Hepatic stellate cell (primary cell): Measurements from ENCODE around the gene SDHA.
"Not testable (repeated sequence)": the region's sequence is repeated elsewhere in the genome, so short reads cannot be mapped to it uniquely, and the experiment has no call there.

ENCODE experiments used
- DNase-seq: peaks from one replicate; pipeline ENCODE4 v3.0.0; 2011; ENCODE audit warnings: low spot score

Gene SDHA

DNA sequence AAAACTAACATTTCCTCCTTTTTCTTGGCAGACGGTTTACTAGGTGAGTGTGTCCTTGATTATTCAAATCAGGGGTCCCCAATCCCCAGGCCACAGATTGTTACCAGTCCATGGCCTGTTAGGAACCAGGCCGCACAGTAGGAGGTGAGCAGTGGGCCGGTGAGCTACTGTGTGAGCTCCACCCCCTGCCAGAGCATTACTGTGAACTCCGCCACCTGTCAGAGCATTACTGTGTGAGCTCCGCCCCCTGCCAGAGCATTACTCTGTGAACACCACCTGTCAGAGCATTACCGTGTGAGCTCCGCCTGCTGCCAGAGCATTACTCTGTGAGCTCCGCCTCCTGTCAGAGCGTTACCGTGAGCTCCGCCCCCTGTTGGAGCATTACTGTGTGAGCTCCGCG is 39.0 kb downstream of the SDHA start:
- DNase-seq, result no peak

DNA sequence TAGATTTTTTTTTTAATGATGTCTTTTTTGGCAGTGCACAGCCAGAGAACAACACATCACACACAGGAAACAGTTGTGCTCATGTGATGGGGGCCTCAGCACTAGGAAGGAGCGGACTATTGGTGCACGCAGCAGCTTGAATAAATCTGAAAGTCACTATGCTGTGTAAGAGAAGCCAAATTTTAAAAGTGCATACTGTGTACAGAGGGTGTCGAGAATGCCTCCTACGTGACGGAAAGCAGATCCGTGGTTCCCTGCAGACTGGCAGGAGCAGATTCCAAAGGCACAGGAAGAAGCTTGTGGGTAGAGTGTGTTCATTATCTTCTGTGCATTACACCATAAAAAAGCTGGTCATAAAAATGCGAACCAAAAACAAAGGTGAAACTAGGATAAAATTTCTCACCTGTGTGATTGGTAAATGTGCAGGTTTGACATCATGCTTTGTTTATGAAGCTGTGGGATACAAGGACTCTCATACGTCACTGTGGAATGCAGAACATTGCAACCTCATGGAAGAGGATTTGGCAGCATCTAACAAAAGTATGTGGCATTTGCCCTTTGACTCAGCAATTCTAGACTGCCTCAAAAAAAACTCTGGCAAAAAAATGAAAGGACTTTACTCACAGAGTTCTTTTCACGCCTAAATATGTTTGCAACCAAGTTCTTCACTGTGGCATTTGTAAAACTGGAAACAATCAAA is 45.3 kb downstream of the SDHA start:
- DNase-seq, result peak; percentile 63

DNA sequence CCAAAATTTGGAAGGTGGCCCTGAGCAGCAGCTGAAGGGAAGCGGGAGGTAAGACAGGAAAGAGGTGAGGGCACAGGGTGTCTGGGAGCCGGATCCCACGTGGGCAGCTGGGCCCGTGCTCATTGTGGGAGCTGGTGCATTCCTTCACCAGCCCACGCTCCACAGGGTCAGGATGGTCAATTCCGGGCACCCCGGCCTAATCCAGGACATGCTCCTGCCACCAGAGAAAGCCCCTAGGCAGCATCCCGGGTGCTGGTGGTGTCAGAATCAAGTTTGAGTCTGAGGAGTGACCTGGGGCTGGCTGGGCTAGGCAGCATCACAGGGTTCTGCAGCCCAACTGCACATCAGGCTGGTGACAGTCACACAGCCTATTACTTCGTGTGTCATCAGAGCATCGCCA is 46.2 kb downstream of the SDHA start:
- DNase-seq, result no peak

DNA sequence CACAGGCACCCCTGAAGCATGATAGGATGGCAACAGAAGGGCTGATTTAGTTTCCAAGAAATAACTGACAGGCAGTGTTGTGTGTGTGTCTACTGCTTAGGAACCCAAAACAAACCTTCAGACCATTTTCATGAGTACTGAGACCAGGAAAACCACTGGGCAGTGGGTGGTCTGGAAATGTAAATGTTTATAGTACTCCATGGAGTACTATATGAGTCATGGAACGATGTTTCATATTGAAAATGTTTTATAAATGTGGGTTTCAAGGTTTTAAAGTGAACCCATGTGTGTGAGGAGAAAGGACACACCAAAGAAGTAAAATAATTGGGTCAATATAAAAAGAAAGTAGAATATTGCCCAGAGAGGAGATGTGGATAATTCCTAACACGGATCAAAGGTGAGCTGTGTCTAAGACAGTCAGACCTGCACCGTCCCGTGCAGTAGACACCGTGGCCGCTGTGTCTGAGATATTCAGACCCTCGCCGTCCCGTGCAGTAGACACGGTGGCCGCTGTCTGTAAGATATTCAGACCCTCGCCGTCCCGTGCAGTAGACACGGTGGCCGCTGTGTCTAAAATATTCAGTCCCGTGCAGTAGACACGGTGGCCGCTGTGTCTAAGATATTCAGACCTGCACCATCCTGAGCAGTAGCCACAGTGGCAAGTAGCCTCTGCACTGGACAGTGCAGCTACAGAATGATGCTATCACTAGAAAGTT is 48.3 kb downstream of the SDHA start:
- DNase-seq, result peak; percentile 46

DNA sequence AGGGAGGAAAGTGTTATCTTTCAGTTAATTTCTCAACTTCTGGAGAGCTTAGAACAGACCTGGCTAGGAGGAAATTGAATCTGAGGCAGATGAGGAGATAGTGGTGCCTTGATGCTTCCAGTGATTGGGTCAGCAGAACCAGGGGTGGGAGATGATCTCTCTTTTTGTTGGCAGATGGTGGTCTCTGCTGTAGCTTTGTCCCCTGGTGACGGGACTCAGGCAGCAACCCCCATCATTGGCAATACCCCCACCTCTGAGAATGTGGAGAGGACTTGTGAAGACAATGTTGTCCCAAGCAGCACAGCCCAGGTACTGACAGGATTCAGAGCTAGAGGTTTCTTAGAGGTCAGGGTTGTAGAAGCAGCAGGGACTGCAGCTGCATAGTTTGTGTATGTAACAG is 49.6 kb downstream of the SDHA start:
- DNase-seq, result no peak

DNA sequence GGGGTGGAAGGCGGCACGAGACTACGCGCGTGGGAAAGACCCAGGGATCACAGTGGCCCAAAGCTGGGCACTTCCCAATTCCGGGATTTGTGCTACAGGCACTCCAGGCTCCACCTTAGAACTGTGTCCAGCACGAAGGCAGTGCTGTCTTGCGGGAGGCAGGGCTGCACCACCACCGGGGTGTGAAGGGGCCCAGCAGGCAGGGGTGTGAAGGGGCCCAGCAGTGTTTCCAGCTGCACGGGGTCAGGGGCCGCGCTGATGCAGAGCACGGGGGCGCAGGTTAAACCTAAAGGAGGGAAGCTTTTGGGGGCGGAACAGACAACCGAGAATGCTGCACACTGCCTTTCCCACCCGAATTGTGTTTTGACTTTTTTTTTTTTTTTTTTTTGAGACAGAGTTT is 52.2 kb downstream of the SDHA start:
- no peak for DNase-seq

DNA sequence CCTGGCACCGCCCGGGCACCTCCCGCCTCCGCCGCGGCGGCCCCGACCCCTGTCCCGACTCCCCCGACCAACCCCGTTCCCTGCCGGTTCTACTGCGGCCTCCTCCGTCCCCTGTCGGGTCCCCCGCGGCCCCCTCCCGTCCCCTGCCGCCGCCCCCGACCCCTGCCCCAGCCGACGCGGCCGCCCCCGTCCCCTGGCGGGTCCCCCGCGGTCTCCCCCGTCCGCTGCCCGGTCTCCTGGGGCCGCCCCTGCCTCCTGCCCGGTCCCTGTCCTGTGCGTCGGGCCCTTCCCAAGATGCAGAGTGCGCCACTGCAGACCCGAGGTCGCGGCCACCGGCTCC is 53.7 kb downstream of the SDHA start:
- not testable (repeated sequence) for DNase-seq

DNA sequence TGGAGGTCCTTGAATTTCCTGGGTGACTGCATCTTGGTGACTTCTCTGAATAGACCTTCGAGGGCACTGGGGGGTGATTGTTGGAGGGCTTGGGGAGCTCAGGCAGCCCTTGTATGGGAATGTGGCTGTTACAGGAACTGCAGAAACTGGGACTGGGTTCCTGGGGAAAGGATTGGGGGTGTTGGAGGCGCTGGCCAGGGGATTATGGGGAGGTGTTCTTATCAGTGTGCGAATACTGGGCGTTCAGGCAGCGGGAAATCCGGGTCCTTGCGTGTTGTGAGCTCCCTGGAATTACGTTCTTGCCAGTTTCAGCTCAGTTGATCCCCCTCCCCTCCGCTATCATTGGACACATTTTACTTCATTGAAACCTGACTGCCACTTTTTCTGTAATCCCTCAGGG is 55.0 kb downstream of the SDHA start:
- not testable (repeated sequence) for DNase-seq

DNA sequence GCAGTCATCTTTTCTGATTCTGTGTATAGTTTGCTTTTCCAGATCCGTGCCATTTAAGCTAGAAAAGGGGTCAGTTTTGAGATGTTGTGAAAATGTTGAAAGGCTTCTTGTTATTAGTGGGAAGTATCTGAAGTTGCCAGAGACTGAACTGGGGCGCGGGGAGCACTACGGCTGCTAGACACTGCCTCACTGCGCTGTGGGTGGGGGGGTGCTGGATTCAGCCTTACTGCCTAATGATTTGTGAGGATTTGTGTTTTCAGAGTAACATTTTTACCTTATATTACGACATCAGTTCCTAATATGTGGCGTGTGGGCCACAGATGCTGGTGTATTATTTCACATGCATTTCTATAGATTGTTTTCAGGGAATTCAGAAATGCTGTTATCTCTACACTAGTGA is 55.4 kb downstream of the SDHA start:
- not testable (repeated sequence) for DNase-seq

DNA sequence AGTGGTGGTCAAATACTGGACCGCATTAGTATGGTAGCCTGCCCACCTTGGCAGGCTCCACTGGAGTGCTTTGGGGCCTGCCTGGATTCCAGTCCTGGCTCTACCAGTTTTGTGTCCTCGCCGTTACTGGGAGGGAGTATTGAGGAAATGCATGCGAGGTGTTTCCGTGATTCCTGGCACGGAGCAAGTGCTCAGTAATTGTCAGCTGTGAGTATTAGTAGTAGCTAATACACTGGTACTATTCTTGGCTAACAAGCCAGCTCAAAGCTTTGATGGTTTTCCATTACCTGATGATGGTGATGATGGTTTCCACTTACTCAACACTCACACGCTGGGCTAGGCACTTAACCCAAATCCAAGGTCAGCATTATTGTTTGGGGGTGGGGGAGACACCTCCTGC is 56.2 kb downstream of the SDHA start:
- DNase-seq, result not testable (repeated sequence)

DNA sequence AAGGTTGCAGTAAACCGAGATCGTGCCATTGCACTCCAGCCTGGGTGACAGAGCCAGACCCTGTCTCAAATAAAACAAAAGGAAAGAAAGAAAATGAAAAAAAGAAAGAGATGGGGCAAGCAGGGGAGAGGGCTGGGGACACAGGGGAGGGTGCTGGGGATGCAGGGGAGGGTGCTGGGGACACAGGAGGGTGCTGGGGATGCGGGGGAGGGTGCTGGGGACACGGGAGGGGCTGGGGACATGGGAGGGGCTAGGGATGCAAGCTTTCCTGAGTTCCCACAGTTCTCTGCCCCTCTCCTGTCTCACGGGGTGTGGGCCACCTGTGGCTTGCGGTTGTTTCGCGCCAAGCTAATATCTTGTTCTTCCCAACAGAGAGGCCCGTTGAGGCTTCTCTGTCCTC is 60.5 kb downstream of the SDHA start:
- no peak for DNase-seq

DNA sequence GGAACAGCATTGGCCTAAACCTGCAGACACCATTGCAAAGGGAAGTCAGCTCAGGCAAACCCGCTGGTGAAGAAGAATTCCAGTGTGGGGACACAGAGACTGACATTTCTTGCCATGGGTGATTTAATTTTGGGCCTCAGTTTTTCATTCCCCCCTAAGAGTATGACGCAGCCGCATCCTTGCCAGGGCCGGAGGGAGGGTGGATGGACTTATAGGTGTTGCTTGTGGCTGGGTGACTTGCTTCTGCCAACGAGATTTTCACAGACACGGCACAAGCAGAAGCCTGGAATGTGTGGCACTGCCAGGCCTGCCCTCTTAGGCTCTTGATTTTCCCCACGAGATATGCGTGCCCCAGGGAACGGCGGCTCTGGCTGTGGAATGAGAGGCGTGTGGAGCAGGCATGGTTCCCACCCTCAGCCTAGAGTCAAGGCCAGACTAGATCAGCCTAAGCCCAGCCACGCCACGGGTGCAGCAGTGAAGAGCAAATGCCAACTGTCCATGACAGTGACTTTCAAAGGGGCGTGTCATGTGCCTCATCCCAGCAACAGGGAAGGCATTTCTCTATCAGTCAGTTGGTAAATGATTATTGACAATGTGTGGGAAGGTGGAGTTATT is 61.0 kb downstream of the SDHA start:
- not testable (repeated sequence) for DNase-seq

DNA sequence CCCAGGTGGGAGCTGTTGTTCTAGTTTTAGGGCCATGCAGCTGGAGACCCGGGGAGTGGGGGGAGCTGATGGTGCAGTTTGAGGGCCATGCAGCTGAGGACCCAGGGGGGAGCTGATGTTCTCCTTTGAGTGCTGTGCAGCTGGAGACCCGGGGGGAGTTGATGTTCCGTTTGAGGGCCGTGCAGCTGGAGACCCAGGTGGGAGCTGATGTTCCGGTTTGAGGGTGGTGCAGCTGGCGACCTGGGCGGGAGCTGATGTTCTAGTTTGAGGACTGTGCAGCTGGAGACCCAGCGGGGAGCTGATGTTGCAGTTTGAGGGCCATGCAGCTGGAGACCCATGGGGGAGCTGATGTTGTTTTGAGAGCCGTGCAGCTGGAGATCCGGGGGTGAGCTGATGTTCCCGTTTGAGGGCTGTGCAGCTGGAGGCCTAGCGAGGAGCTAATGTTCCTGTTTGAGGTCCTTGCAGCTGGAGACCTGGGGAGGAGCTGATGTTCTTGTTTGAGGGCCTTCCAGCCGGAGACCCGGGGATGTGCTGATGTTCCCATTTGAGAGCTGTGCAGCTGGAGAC is 68.0 kb downstream of the SDHA start:
- no peak for DNase-seq

DNA sequence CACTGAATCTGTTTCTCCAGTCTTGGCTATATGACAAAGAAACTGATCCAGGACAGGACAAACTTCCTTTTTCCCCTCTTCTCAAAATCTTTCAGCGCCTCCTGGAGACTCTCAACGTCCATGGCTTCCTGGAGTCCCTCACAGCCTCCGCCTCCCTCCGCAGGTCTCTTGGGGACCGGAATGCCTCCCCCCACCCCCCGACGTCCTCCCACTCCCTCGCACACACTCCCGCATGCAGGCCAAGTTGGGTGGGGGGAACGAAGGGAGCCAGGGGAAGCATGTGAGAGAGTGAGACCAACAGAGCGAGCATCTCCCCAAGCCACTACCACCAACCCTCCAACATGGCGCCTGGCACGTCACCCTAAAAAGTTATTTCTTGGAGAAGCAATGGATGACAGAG is 72.1 kb downstream of the SDHA start:
- not testable (repeated sequence) for DNase-seq

DNA sequence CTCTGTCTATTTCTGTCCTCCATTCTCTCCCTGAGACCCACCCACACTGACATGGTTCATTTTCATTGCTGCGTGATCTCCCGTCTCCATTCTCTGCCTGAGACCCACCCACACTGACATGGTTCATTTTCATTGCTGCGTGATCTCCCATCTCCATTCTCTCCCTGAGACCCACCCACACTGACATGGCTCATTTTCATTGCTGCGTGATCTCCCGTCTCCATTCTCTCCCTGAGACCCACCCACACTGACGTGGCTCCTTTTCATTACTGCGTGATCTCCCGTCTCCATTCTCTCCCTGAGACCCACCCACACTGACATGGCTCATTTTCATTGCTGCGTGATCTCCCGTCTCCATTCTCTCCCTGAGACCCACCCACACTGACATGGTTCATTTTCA is 73.2 kb downstream of the SDHA start:
- DNase-seq, result not testable (repeated sequence)

DNA sequence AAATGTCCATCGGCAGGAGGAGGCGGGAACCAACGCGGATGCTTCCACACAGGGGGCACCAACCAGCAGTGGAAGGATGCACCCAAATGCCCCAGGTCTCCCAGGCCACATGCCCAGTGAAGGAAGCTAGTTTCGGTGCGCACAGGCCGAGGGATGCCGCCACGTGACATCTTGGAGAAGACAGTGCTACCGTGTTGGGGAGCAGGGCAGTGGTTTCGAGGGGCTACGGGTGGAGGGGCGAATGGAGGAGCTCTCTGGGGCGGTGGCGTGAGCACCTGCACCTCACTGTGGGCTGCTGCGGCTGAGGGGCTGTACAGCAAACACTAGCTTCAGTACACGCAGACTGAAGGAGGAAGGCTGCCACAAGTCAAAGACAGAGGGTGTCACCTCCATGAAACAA is 76.7 kb downstream of the SDHA start:
- DNase-seq, result not testable (repeated sequence)

DNA sequence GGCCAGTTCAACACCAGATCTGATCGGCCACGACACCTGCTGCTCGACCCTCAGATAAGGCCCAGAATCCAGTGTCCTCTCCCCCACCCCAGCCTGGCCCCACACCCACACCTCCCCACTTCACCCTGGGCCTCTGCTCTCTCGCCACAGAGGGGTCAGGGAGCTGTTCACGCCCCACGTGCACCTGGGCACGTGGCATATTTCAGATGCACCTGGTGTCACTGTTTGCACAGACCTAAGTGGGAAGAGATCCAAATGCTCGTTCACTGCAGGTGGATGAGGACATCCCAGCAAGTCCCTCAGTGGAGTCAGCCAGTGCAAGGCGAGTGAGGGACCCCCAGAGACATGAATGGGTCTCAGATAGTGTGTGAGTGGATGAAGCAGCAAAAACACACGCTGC is 78.1 kb downstream of the SDHA start:
- DNase-seq, result not testable (repeated sequence)

DNA sequence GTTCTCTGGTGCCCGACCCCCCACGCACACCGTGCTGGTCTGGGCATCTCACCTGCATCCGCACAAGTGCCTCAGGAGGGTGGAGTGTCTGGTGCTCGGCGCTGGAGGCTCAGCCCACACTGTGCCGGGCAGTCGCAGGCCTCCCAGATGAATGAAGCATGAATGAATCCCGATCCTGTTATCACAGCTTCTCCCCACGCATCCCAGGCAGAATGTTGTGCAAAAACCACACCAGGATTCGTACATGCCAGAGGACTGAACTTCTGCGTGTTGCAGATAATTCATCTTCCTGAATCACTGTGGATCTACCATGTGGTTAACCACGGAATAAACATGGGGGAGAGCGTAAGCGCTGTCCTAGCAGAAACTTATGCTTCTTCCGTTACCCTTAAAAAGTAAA is 78.8 kb downstream of the SDHA start:
- peak; percentile 48 for DNase-seq

DNA sequence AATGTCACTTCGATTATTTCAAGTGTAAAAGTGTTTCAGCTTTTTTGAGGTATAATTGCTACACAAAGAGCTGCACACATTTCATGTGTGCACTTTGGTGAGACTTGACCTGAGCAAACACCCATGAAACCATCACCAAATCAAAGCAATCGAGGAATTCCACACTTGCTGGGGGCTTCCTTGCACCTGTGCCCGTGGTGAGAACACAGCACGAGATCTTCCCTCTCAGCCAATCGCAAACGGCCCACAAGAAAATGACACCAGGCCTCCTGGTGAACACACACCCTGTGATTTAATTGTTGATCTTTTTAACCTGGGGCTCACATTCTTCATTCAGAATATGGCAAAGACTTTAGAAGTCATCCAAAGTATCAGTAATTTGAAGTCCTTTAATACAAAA is 79.3 kb downstream of the SDHA start:
- DNase-seq, result not testable (repeated sequence)

DNA sequence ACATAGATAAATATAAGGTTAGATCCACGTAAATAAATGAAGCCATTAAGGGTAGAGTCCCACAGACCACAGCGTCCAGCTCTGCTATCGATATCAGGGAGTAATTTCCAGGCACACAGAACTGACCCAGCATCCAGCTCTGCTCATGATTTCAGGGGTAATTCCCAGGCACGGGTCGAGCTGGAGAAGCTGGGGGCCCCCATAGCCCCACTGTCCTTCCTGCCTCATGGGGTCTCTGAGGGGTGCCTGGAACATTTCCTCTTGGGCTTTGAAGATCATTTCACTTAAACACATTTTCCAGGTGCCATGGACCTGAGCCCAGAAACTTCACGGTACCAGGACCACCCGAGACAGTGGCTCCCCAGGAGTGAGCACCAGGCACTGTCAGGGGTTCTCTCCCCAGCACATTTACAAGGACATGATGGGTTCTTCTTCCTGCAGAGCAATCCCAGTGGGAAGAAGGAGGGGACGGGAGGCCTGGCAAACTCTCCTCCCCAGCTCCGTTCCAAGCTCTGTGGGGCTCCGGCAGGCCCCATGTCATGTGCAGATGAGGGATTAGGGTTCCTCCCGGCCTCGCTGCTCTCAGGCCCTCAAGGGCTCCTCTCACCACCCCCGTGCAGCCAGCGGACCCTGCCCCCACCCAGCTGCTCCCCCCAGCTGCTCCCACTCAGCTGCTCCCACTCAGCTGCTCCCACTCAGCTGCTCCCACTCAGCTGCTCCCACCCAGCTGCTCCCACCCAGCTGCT is 80.0 kb downstream of the SDHA start:
- not testable (repeated sequence) for DNase-seq

DNA sequence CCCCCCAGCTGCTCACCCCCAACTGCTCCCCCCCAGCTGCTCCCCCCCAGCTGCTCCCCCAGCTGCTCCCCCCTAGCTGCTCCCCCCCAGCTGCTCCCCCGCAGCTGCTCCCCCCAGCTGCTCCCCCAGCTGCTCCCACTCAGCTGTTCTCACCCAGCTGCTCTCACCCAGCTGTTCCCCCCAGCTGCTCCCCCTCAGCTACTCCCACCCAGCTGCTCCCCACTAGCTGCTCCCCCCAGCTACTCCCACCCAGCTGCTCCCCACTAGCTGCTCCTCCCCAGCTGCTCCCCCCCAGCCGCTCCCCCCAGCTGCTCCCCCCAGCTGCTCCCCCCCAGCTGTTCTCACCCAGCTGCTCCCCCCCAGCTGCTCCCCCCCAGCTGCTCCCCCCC is 80.6 kb downstream of the SDHA start:
- no peak for DNase-seq

DNA sequence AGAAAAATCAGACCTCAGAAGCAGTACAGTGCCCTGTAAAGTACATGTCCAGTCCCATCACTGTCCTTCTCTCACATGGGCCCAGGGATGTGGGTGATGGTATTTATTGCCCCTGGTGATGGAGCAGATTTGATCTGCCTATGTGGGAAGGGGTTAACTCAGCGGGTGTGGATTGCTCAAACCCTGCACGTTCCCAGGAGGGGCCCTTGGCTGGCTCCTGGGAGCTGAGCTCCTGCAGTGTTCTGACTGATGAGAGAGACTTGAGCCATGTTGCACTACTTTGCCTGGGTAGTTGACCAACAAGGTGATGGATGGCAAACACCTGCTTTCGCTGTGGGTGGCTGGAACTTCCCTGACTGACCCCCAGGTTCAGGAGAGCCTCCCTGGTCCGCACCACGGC is 81.8 kb downstream of the SDHA start:
- DNase-seq, result not testable (repeated sequence)
